ENCODE results near the gene GPR137C. TPM values are rescaled to one million over a fixed set of nuclear protein-coding genes. Genes with fewer than 3 reads are reported as not detected.

GPR137C gene
- total RNA-seq, 2 donors from 2014 or later = under 0.01 TPM; not detected in 1

GRCh38 chr14:52598568-52598967, 45.9 kb downstream of the GPR137C start:
- H3K36me3 ChIP-seq (replicated peaks in 1 of 2; ENCODE audit: insufficient read depth in 1 of 2, low read depth in 2 of 2) = no peaks in the 10 kb centered on the region
- no peak for TF ChIP-seq POLR2A (IDR thresholded peaks at IDR 0.05)
- no peak for TF ChIP-seq CTCF (IDR thresholded peaks at IDR 0.05)
- intact Hi-C loops (cut with DNase I) = no loop called here
- no peak for DNase-seq
- no peaks in the 10 kb centered on the region for H3K9me3 ChIP-seq
- WGBS, 2 donors = 84 to 100% methylated on average over 1 of the region's 1 CpG
- no peak for ATAC-seq
- no peak overlapping the region for H3K4me3 ChIP-seq
- no peaks in the 10 kb centered on the region for H3K4me1 ChIP-seq
- no peaks in the 10 kb centered on the region for H3K27me3 ChIP-seq
- no peak overlapping the region for H3K27ac ChIP-seq

DNA sequence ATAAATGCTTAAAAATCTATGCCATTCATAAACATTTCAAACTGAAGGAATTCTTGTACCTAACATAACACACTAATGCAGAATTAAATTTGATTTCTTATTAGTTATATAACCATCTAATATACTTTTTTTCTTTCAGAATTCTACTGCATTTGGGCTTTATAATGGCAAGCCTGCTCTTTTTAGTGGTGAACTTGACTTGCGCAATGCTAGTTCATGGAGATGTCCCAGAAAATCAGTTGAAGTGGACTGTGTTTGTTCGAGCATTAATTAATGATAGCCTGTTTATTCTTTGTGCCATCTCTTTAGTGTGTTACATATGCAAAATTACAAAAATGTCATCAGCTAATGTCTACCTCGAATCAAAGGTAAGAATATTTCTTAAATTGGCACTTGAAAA, 47.3 kb downstream of the GPR137C start:
- TF ChIP-seq CTCF (IDR thresholded peaks at IDR 0.05) (no peak), POLR2A (IDR thresholded peaks at IDR 0.05) (no peak)
- intact Hi-C loops (cut with DNase I) = no loop called here
- no peak for ATAC-seq
- Histone ChIP-seq H3K9me3 (no peaks in the 10 kb centered on the region), H3K36me3 (replicated peaks in 1 of 2; ENCODE audit: insufficient read depth in 1 of 2, low read depth in 2 of 2) (no peaks in the 10 kb centered on the region), H3K27ac (no peak overlapping the region), H3K4me1 (no peaks in the 10 kb centered on the region), H3K4me3 (no peak overlapping the region), H3K27me3 (no peaks in the 10 kb centered on the region)
- WGBS, 2 donors = 82 to 83% methylated on average over 3 of the region's 3 CpGs
- DNase-seq = no peak

DNA sequence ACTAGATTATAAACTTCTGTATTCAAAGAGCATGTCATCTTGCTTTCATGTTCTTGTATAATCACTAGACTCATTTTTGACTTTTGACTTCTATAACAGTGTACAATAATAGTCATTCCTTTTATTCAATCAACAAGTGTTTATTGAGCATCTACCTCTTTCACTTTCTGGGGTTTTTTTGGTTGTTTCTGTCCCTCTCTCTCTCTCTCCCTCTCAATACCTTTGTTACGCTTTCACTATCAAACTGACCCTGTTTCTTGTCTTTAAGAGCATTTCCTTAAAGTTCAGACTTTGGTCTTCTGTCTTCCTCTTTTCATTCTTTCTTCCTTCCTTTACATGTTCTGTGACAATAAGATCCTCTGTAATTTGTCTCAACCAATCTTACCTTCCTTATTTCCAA, 49.5 kb downstream of the GPR137C start:
- ATAC-seq (no peak), DNase-seq (no peak)
- intact Hi-C loops (cut with DNase I) = no loop called here
- no peak overlapping the region for H3K27ac ChIP-seq
- H3K27me3 ChIP-seq = no peaks in the 10 kb centered on the region
- H3K4me3 ChIP-seq = no peak overlapping the region
- no peaks in the 10 kb centered on the region for H3K36me3 ChIP-seq (replicated peaks in 1 of 2; ENCODE audit: insufficient read depth in 1 of 2, low read depth in 2 of 2)
- H3K4me1 ChIP-seq = no peaks in the 10 kb centered on the region
- TF ChIP-seq CTCF (IDR thresholded peaks at IDR 0.05) (no peak), POLR2A (IDR thresholded peaks at IDR 0.05) (no peak)
- H3K9me3 ChIP-seq = no peaks in the 10 kb centered on the region
- 58 to 88% methylated on average over 1 of the region's 1 CpG for WGBS, 2 donors

GRCh38 chr14:52607061-52607460, 54.4 kb downstream of the GPR137C start:
- Histone ChIP-seq H3K4me3 (no peak overlapping the region), H3K9me3 (no peaks in the 10 kb centered on the region), H3K4me1 (no peaks in the 10 kb centered on the region), H3K27ac (no peak overlapping the region), H3K27me3 (no peaks in the 10 kb centered on the region), H3K36me3 (replicated peaks in 1 of 2; ENCODE audit: insufficient read depth in 1 of 2, low read depth in 2 of 2) (no peaks in the 10 kb centered on the region)
- TF ChIP-seq POLR2A (IDR thresholded peaks at IDR 0.05) (no peak), CTCF (IDR thresholded peaks at IDR 0.05) (no peak)
- ATAC-seq (no peak), DNase-seq (no peak)
- WGBS, 2 donors = 70 to 71% methylated on average over 1 of the region's 1 CpG
- intact Hi-C loops (cut with DNase I) = no loop called here

GRCh38 chr14:52609445-52610044, 56.9 kb downstream of the GPR137C start:
- TF ChIP-seq CTCF (IDR thresholded peaks at IDR 0.05) = no peak
- intact Hi-C loops (cut with DNase I) = no loop called here
- WGBS, 2 donors = 88 to 94% methylated on average over 4 to 5 of the region's 5 CpGs
- Histone ChIP-seq H3K36me3 (replicated peaks in 1 of 2; ENCODE audit: insufficient read depth in 1 of 2, low read depth in 2 of 2) (no peaks in the 10 kb centered on the region), H3K27ac (no peak overlapping the region), H3K27me3 (no peaks in the 10 kb centered on the region), H3K9me3 (no peaks in the 10 kb centered on the region), H3K4me1 (no peaks in the 10 kb centered on the region), H3K4me3 (no peak overlapping the region)
- DNase-seq (no peak), ATAC-seq (no peak)
